ENCODE results near the gene NIT2.

Gene NIT2

GRCh38 chr3:100399341-100400071, 64.9 kb downstream of the NIT2 start:
- DNase-seq, result no peak

- peak; percentile 36 for DNase-seq
Observed at GRCh38 chr3:100400419-100400779, 65.8 kb downstream of the NIT2 start.

GRCh38 chr3:100400780-100401673, 66.5 kb downstream of the NIT2 start, which contains the start of the genes LNP1 and TOMM70:
LNP1 (plus strand) TSS chr3:100401539; CDS start chr3:100429730, 28,191 bp downstream.
TOMM70 (minus strand) TSS chr3:100401089; CDS start chr3:100400949, 140 bp downstream.
- DNase-seq, result peak; percentile 93

- DNase-seq, result no peak
Observed at GRCh38 chr3:100401674-100402041, 67.1 kb downstream of the NIT2 start.

- no peak for DNase-seq
Observed at GRCh38 chr3:100402256-100402655, 67.7 kb downstream of the NIT2 start.

- DNase-seq, result no peak
Observed at GRCh38 chr3:100402891-100403290, 68.3 kb downstream of the NIT2 start.

- no peak for DNase-seq
Observed at GRCh38 chr3:100403362-100404249, 69.0 kb downstream of the NIT2 start.

- DNase-seq, result no peak
Observed at GRCh38 chr3:100404250-100404548, 69.6 kb downstream of the NIT2 start.

- no peak for DNase-seq
Observed at GRCh38 chr3:100407164-100407563, 72.6 kb downstream of the NIT2 start.

GRCh38 chr3:100407977-100408532, 73.5 kb downstream of the NIT2 start:
- no peak for DNase-seq

Measured in central memory CD4-positive, alpha-beta T cell (primary cell).